ENCODE results near the gene SELP.

DNA sequence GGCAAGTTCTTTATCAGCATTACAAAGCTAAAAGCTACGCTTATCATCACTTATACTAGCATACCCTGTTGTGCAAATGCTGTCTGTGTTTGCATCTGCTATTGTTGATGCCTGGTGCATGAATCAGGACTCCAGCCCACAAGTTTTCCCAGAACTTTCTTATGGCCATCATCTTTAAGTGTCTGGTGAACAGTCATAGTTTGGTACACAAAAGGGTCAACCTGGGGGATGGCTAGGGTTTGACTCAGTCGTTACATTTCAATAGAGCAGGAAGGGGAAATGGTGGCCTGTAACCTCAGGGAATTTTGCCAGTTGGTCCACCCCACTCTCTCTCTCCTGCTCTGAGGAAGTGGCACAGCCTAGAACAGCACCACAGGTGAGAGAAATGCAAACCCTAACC lies 46.1 kb upstream of the SELP start:
- TF ChIP-seq POLR2AphosphoS5 (IDR thresholded peaks at IDR 0.05) (peak in 2 of 3 donors; percentile 52 to 67), CTCF (IDR thresholded peaks at IDR 0.05) (no peak)

Measured in stomach (tissue), 4 donors.